ENCODE data around the gene ZNF467.

- no peak for TF ChIP-seq CTCF (IDR thresholded peaks at IDR 0.05; ENCODE audit: borderline replicate concordance, extremely low read depth, low read length, poor library complexity, severe bottlenecking)
- no peak for TF ChIP-seq EZH2 (IDR thresholded peaks at IDR 0.05; ENCODE audit: borderline replicate concordance, low read depth, low read length, severe bottlenecking)
Measured at GRCh38 chr7:149717481-149717880, 55.9 kb downstream of the ZNF467 start.
